Left lung (tissue), 10 donors: ENCODE results near the gene F5. TPM values are rescaled to one million over a fixed set of nuclear protein-coding genes. Genes with fewer than 3 reads are reported as not detected.

ENCODE experiments used
- ATAC-seq: fragments of 200-7000 bp; cut with Tn5 transposase; one replicate; pipeline ENCODE4 v1.9.1; 2020; ENCODE audit warnings: moderate library complexity
- DNase-seq, 4 donors: peaks; one replicate each; pipeline ENCODE4 v3.0.0-alpha.2; 2013 to 2020
- H3K27ac ChIP-seq, 2 donors: fragments of 200-600 bp; sonication (generic) in 1 of 2; one replicate each; pipeline versions ENCODE4 v1.5.0 to v1.8.0; 2020 to 2021
- H3K27me3 ChIP-seq, 2 donors: fragments of 200-600 bp; sonication (generic) in 1 of 2; one replicate each; pipeline versions ENCODE4 v1.5.0 to v1.8.0; 2020 to 2021
- H3K36me3 ChIP-seq, 2 donors: fragments of 200-600 bp; sonication (generic) in 1 of 2; one replicate each; pipeline versions ENCODE4 v1.5.0 to v1.8.0; 2020 to 2021
- H3K4me1 ChIP-seq, 2 donors: fragments of 200-600 bp; one replicate each; pipeline ENCODE4 v1.8.0; 2021
- H3K4me3 ChIP-seq, 2 donors: fragments of 200-600 bp; sonication (generic) in 1 of 2; one replicate each; pipeline versions ENCODE4 v1.5.0 to v1.8.0; 2020 to 2021; ENCODE audit warnings: mild to moderate bottlenecking in 1 of 2
- H3K9me3 ChIP-seq, 2 donors: fragments of 200-600 bp; sonication (generic) in 1 of 2; one replicate each; pipeline versions ENCODE4 v1.5.0 to v1.8.0; 2020 to 2021
- CTCF ChIP-seq, 2 donors: fragments of 200-600 bp; sonication (generic) in 1 of 2; IDR thresholded peaks; one replicate each; pipeline versions ENCODE4 v1.5.0 to v1.8.0; 2021; ENCODE audit warnings: antibody characterized with exemption in 2 of 2
- intact Hi-C, 2 donors: fragments of 100-400 bp; cut with DNase I; formaldehyde crosslinking; loops; one replicate each; pipeline versions ENCODE4 v1.11.2 to v1.14.2; 2022
- polyA plus RNA-seq, 6 donors: library from polyadenylated mRNA; unstranded; fragments of 120-200 nt; gene quantifications; one replicate each; pipeline ENCODE4 v1.2.1, GENCODE V29; 2013; ENCODE audit not compliant: insufficient read length in 6 of 6
- total RNA-seq, 2 donors: library from RNA; stranded (reverse); fragmentation: NEBNext Ultra II Directional; extraction: Animal tissue kit (Norgen Biotek cat#: 25700); gene quantifications; one replicate each; pipeline ENCODE4 v1.2.1, GENCODE V29; 2021
- donor health status: DM: no; HTN: yes; CAD: no.
- donor health status: DM: no; HTN: no; CAD: no.

F5 gene
- total and polyA plus RNA-seq, 8 donors, result 0.03 to 7.2 (median 0.23) TPM

GRCh38 chr1:169588785-169589485 is 2.7 kb upstream of the F5 start:
- Histone ChIP-seq H3K4me3 (no peak overlapping the region), H3K27ac (no peak overlapping the region), H3K4me1 (peaks cover 4 to 17% of the 10 kb centered on the region in 2 donors), H3K9me3 (no peaks in the 10 kb centered on the region), H3K27me3 (peaks cover 4 to 12% of the 10 kb centered on the region in 2 donors), H3K36me3 (no peaks in the 10 kb centered on the region)
- intact Hi-C loops, result no loop called here
- no peak for ATAC-seq
- DNase-seq, result no peak
- TF ChIP-seq CTCF (IDR thresholded peaks at IDR 0.05), result no peak

GRCh38 chr1:169588112-169588511 is 1.8 kb upstream of the F5 start:
- intact Hi-C loops, result no loop called here
- ATAC-seq, result no peak
- no peak for DNase-seq
- H3K9me3 ChIP-seq, result no peaks in the 10 kb centered on the region
- TF ChIP-seq CTCF (IDR thresholded peaks at IDR 0.05), result no peak
- H3K27ac ChIP-seq, result no peak overlapping the region
- H3K4me3 ChIP-seq, result no peak overlapping the region
- peaks cover 4 to 12% of the 10 kb centered on the region in 2 donors for H3K27me3 ChIP-seq
- peaks cover 4 to 17% of the 10 kb centered on the region in 2 donors for H3K4me1 ChIP-seq
- H3K36me3 ChIP-seq, result no peaks in the 10 kb centered on the region

GRCh38 chr1:169586067-169586394 is 250 bp downstream of the F5 start:
- DNase-seq (no peak), ATAC-seq (no peak)
- Histone ChIP-seq H3K9me3 (no peaks in the 10 kb centered on the region), H3K4me1 (peaks cover 4 to 17% of the 10 kb centered on the region in 2 donors), H3K27me3 (peaks cover 4 to 12% of the 10 kb centered on the region in 2 donors), H3K36me3 (no peaks in the 10 kb centered on the region), H3K4me3 (peak overlapping the region in 1 of 2 donors; percentile 16), H3K27ac (no peak overlapping the region)
- no peak for TF ChIP-seq CTCF (IDR thresholded peaks at IDR 0.05)
- intact Hi-C loops, result no loop called here

- no peak for TF ChIP-seq CTCF (IDR thresholded peaks at IDR 0.05)
- no peaks in the 10 kb centered on the region for H3K36me3 ChIP-seq
- no peaks in the 10 kb centered on the region for H3K9me3 ChIP-seq
- peaks cover 4 to 17% of the 10 kb centered on the region in 2 donors for H3K4me1 ChIP-seq
- ATAC-seq (no peak), DNase-seq (no peak)
- peak overlapping the region in 1 of 2 donors; percentile 59 for H3K27ac ChIP-seq
- peaks cover 4 to 12% of the 10 kb centered on the region in 2 donors for H3K27me3 ChIP-seq
- intact Hi-C loops, result no loop called here
- H3K4me3 ChIP-seq, result peak overlapping the region in 1 of 2 donors; percentile 2
These were observed 1.1 kb downstream of the F5 start for GRCh38 chr1:169585181-169585580.

- H3K27ac ChIP-seq, result peak overlapping the region in 1 of 2 donors; percentile 59
- H3K4me3 ChIP-seq, result peak overlapping the region in 1 of 2 donors; percentile 2
- ATAC-seq (no peak), DNase-seq (no peak)
- intact Hi-C loops, result no loop called here
- peaks cover 4 to 12% of the 10 kb centered on the region in 2 donors for H3K27me3 ChIP-seq
- no peaks in the 10 kb centered on the region for H3K36me3 ChIP-seq
- no peak for TF ChIP-seq CTCF (IDR thresholded peaks at IDR 0.05)
- no peaks in the 10 kb centered on the region for H3K9me3 ChIP-seq
- H3K4me1 ChIP-seq, result peaks cover 4 to 17% of the 10 kb centered on the region in 2 donors
These were observed 1.7 kb downstream of the F5 start for GRCh38 chr1:169584483-169585144.
